Parathyroid adenoma (tissue), 2 donors: ENCODE measurements around the gene MT1B.
A peak's percentile ranks its signal among the peaks of the same experiment; 100 is the strongest.
"Not testable (repeated sequence)": the region's sequence is repeated elsewhere in the genome, so short reads cannot be mapped to it uniquely, and the experiment has no call there.

Source experiments
- H2AFZ ChIP-seq: fragments of 300-600 bp; sonication (generic); one replicate; pipeline ENCODE4 v1.7.0; 2017; ENCODE audit warnings: antibody characterized with exemption, mild to moderate bottlenecking
- H3K27ac ChIP-seq: fragments of 300-600 bp; sonication (generic); one replicate; pipeline ENCODE4 v1.7.0; 2017
- H3K27me3 ChIP-seq: fragments of 300-600 bp; sonication (generic); one replicate; pipeline ENCODE4 v1.7.0; 2017; ENCODE audit warnings: low read length; ENCODE audit not compliant: control insufficient read depth, insufficient read depth
- H3K36me3 ChIP-seq: fragments of 300-600 bp; sonication (generic); one replicate; pipeline ENCODE4 v1.7.0; 2017; ENCODE audit warnings: low read length; ENCODE audit not compliant: control insufficient read depth, insufficient read depth
- H3K4me1 ChIP-seq: fragments of 300-600 bp; sonication (generic); one replicate; pipeline ENCODE4 v1.7.0; 2017; ENCODE audit warnings: control low read depth
- H3K4me2 ChIP-seq: fragments of 300-600 bp; sonication (generic); one replicate; pipeline ENCODE4 v1.7.0; 2017; ENCODE audit warnings: low read length
- H3K4me3 ChIP-seq: fragments of 300-600 bp; sonication (generic); one replicate; pipeline ENCODE4 v1.7.0; 2017; ENCODE audit warnings: low read depth, low read length
- H3K79me2 ChIP-seq: fragments of 300-600 bp; sonication (generic); one replicate; pipeline ENCODE4 v1.7.0; 2017; ENCODE audit warnings: control low read depth
- H3K9ac ChIP-seq: fragments of 300-600 bp; sonication (generic); one replicate; pipeline ENCODE4 v1.7.0; 2017; ENCODE audit warnings: mild to moderate bottlenecking
- H3K9me3 ChIP-seq: fragments of 300-600 bp; sonication (generic); one replicate; pipeline ENCODE4 v1.7.0; 2017; ENCODE audit warnings: low read length; ENCODE audit not compliant: control insufficient read depth
- CTCF ChIP-seq: fragments of 300-600 bp; sonication (generic); IDR thresholded peaks from one replicate; pipeline ENCODE4 v1.7.0; 2017; ENCODE audit warnings: antibody characterized with exemption, mild to moderate bottlenecking
- donor health status: primary hyperparathyroidism.

MT1B gene

DNA sequence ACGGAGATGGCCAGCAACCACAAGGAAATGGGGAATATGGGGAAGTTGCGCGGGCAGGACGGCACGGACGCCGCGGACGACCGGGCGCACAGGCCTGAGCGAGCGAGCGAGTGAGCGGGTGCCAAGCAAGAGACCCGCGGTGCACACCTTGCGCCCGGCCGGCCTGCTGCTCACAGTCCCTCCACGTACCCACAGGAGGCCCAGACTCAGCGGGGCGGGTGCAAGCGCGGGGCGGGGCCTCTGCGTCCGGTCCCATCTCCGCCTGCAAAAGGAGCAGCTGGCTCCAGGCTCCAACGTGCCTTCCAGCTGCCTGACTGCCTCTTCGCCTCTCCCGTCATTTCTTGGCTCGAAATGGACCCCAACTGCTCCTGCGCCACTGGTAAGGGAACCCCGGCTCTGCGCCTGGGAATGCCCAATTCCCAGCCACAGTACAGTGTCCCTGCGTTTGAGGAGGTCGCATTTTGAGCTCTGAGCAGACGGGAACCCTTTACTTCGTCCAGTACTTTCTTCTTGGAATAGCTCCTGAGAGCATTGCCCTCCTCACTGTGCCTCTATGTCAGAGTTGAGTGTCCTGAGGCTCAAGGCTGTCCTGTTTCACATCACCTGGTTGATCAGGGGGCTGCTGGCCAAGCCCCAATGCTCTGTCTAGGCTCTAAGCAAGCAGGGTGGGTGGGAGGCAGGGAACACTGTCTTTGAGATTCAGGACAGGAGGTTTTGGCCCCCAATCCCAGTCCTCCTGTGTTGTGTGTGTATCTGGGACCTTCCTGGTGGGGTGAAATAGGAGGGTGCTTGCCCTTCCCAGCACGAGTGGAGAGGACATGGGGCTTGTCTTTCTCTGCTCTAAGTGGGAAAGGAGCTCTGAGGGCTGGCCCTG lies 34.2 kb upstream of the MT1B start:
- no peaks in the 10 kb centered on the region for H3K27me3 ChIP-seq

DNA sequence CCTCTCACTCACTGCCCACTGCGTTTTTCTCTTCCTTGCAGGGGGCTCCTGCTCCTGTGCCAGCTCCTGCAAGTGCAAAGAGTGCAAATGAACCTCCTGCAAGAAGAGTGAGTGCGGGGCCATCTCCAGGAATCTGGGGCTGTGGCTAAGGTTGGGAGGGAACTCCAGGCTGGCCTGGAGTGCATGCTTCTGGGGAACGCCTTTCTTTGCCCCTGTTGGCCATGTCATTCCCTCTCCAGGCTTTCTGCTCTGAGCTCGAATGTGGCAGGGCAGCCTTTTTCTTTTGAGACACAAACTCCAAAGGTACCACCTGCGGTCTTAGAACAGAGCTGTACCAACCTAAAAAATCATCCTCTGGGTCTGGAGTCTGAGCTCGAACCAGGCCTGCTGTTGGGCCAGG lies 33.5 kb upstream of the MT1B start:
- Histone ChIP-seq H2AFZ (no peak overlapping the region), H3K27me3 (no peaks in the 10 kb centered on the region), H3K4me1 (peaks cover 6% of the 10 kb centered on the region), H3K27ac (no peak overlapping the region), H3K4me3 (no peak overlapping the region), H3K9me3 (no peaks in the 10 kb centered on the region), H3K9ac (no peak overlapping the region), H3K36me3 (no peaks in the 10 kb centered on the region), H3K79me2 (no peaks in the 10 kb centered on the region), H3K4me2 (no peak overlapping the region)
- TF ChIP-seq CTCF = no peak

More for the DNA sequence above, 34.2 kb upstream of the MT1B start:
- no peak for TF ChIP-seq CTCF
- no peaks in the 10 kb centered on the region for H3K9me3 ChIP-seq
- no peak overlapping the region for H3K4me3 ChIP-seq
- H3K4me2 ChIP-seq = peak overlapping the region; percentile 35
- peak overlapping the region; percentile 21 for H3K9ac ChIP-seq
- H3K36me3 ChIP-seq = no peaks in the 10 kb centered on the region
- H2AFZ ChIP-seq = peak overlapping the region; percentile 85
- no peaks in the 10 kb centered on the region for H3K79me2 ChIP-seq
- H3K4me1 ChIP-seq = peaks cover 6% of the 10 kb centered on the region
- H3K27ac ChIP-seq = peak overlapping the region; percentile 39

GRCh38 chr16:56620339-56620897 lies 31.3 kb upstream of the MT1B start:
- Histone ChIP-seq H3K4me1 (peaks cover 6% of the 10 kb centered on the region), H2AFZ (no peak overlapping the region), H3K9ac (no peak overlapping the region), H3K27ac (no peak overlapping the region), H3K9me3 (no peaks in the 10 kb centered on the region), H3K27me3 (no peaks in the 10 kb centered on the region), H3K4me3 (no peak overlapping the region), H3K4me2 (no peak overlapping the region), H3K79me2 (no peaks in the 10 kb centered on the region), H3K36me3 (no peaks in the 10 kb centered on the region)
- TF ChIP-seq CTCF = no peak

- not testable (repeated sequence) for H3K36me3 ChIP-seq, H3K9me3 ChIP-seq, H3K4me1 ChIP-seq, H3K27me3 ChIP-seq, H3K4me3 ChIP-seq, H3K9ac ChIP-seq, H3K79me2 ChIP-seq, H3K27ac ChIP-seq, H2AFZ ChIP-seq, H3K4me2 ChIP-seq
These were observed 29.8 kb upstream of the MT1B start for GRCh38 chr16:56621665-56622445.

DNA sequence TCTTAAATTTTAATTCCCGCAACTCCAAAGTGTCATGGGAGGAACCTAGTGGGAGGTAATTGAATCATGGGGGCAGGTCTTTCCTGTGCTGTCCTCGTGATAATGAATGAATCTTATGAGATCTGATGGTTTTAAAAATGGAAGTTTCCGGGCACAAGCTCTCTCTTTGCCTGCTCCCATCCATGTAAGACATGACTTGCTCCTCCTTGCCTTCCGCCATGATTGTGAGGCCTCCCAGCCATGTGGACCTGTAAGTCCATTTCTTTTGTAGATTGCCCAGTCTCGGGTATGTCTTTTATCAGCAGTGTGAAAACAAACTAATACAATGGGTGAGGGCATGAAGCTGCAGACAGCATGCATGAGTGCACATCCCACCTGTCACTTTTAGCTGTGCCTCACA lies 28.5 kb upstream of the MT1B start:
- H3K4me1 ChIP-seq, H3K4me2 ChIP-seq, H3K9me3 ChIP-seq, H3K79me2 ChIP-seq, H3K27ac ChIP-seq, H3K27me3 ChIP-seq, H3K36me3 ChIP-seq, H2AFZ ChIP-seq, H3K9ac ChIP-seq, H3K4me3 ChIP-seq: not testable (repeated sequence)
